K562 (cell line): ENCODE results near the gene CLCN2. TPM values are rescaled to one million over a fixed set of nuclear protein-coding genes. Genes with fewer than 3 reads are reported as not detected.

ENCODE experiments used
- ARID1B ChIP-seq: fragments of 450-650 bp; IDR thresholded peaks from 2 replicates; pipeline ENCODE4 v1.6.1; 2016; ENCODE audit warnings: antibody characterized with exemption, mild to moderate bottlenecking, inconsistent platforms
- CREM ChIP-seq: IDR thresholded peaks from 2 replicates; pipeline ENCODE4 v1.6.1; 2014; ENCODE audit warnings: antibody characterized with exemption, low read depth
- EHMT2 ChIP-seq: fragments of 450-650 bp; IDR thresholded peaks from 2 replicates; pipeline ENCODE4 v1.6.1; 2018; ENCODE audit warnings: antibody characterized with exemption
- NFE2 ChIP-seq: IDR thresholded peaks from 2 replicates; pipeline ENCODE4 v1.6.1; 2014; ENCODE audit warnings: antibody characterized with exemption, low read depth
- NFYB ChIP-seq: IDR thresholded peaks from 2 replicates; pipeline ENCODE4 v1.6.1; 2011; ENCODE audit warnings: mild to moderate bottlenecking, moderate library complexity; ENCODE audit not compliant: insufficient read length; ENCODE audit errors: extremely low read depth
- NR2C1 ChIP-seq, 2 experiments: fragments of 450-650 bp; IDR thresholded peaks; 2 replicates each; pipeline ENCODE4 v1.6.1; 2017; ENCODE audit warnings: mild to moderate bottlenecking in 2 of 2, antibody characterized with exemption in 1 of 2, inconsistent platforms in 1 of 2, missing compliant biosample characterization in 1 of 2, missing genetic modification characterization in 1 of 2
- NRF1 ChIP-seq, 2 experiments: fragments of 450-650 bp; IDR thresholded peaks in 1 of 2; conservative IDR thresholded peaks in 1 of 2; 2 replicates each; pipeline ENCODE4 v1.6.1; 2014; ENCODE audit warnings: mild to moderate bottlenecking in 2 of 2
- POLR2A ChIP-seq: fragments of 450-650 bp; conservative IDR thresholded peaks from 2 replicates; pipeline ENCODE4 v1.6.1; 2016
- POLR2G ChIP-seq: fragments of 200-400 bp; formaldehyde crosslinking; IDR thresholded peaks from 2 replicates; pipeline ENCODE4 v1.6.1; 2017; ENCODE audit warnings: low read depth, mild to moderate bottlenecking, antibody characterized with exemption, low read length, moderate library complexity
- TAF7 ChIP-seq: fragments of 450-650 bp; IDR thresholded peaks from 2 replicates; pipeline ENCODE4 v1.6.1; 2016; ENCODE audit warnings: missing genetic modification characterization, missing compliant biosample characterization
- ZNF583 ChIP-seq: fragments of 250-450 bp; sonication (Bioruptor Pico); IDR thresholded peaks from 2 replicates; pipeline ENCODE4 v1.4.0; 2020
- polyA plus RNA-seq, 8 experiments: library from polyadenylated mRNA; depleted of rRNA in 4 of 8; stranded (reverse) in 5 of 8; unstranded in 3 of 8; fragments of >200 nt; fragmentation: Nextera tagmentation in 2 of 8; fragmentation: Illumina TruSeq in 1 of 8; extraction: Ambion mirVana in 2 of 8; extraction: Trizol in 1 of 8; gene quantifications; 2 replicates each; pipeline versions ENCODE4 v1.2.1 to v1.2.3, GENCODE V29; 2011 to 2014; ENCODE audit warnings: inconsistent platforms in 1 of 8, missing spikeins in 1 of 8
- total RNA-seq, 7 experiments: library from RNA; depleted of rRNA in 6 of 7; stranded (reverse); fragments of >200 nt in 6 of 7; fragmentation: Illumina TruSeq in 2 of 7; extraction: Trizol in 2 of 7; gene quantifications; 2 replicates each; pipeline versions ENCODE4 v1.2.1 to v1.2.3, GENCODE V29; 2011 to 2021; ENCODE audit warnings: low replicate concordance in 1 of 7
- TF ChIP-seq, protein P1 (sequence below): fragments of 450-650 bp; IDR thresholded peaks from 2 replicates; pipeline ENCODE4 v1.6.1; 2017; ENCODE audit warnings: antibody characterized with exemption, mild to moderate bottlenecking
- TF ChIP-seq, protein P2 (sequence below), 2 experiments: fragments of 250-450 bp in 1 of 2; fragments of 450-650 bp in 1 of 2; sonication (Bioruptor Pico) in 1 of 2; IDR thresholded peaks; 2 replicates each; pipeline versions ENCODE4 v1.6.1 to v1.8.0; 2016 to 2021; ENCODE audit warnings: mild to moderate bottlenecking in 2 of 2, moderate library complexity in 2 of 2, missing compliant biosample characterization in 1 of 2, missing genetic modification characterization in 1 of 2
- TF ChIP-seq, protein P3 (sequence below): fragments of 450-650 bp; formaldehyde crosslinking; IDR thresholded peaks from 2 replicates; pipeline ENCODE4 v1.4.0; 2022; ENCODE audit warnings: missing genetic modification characterization

CLCN2 gene
- total and polyA plus RNA-seq, 9 of the 15 experiments (the other 6 are each of a cell fraction or from before 2014, with no cell fraction given) = 0.10 to 14.0 (median 6.9) TPM

- TF ChIP-seq, protein P1, sequence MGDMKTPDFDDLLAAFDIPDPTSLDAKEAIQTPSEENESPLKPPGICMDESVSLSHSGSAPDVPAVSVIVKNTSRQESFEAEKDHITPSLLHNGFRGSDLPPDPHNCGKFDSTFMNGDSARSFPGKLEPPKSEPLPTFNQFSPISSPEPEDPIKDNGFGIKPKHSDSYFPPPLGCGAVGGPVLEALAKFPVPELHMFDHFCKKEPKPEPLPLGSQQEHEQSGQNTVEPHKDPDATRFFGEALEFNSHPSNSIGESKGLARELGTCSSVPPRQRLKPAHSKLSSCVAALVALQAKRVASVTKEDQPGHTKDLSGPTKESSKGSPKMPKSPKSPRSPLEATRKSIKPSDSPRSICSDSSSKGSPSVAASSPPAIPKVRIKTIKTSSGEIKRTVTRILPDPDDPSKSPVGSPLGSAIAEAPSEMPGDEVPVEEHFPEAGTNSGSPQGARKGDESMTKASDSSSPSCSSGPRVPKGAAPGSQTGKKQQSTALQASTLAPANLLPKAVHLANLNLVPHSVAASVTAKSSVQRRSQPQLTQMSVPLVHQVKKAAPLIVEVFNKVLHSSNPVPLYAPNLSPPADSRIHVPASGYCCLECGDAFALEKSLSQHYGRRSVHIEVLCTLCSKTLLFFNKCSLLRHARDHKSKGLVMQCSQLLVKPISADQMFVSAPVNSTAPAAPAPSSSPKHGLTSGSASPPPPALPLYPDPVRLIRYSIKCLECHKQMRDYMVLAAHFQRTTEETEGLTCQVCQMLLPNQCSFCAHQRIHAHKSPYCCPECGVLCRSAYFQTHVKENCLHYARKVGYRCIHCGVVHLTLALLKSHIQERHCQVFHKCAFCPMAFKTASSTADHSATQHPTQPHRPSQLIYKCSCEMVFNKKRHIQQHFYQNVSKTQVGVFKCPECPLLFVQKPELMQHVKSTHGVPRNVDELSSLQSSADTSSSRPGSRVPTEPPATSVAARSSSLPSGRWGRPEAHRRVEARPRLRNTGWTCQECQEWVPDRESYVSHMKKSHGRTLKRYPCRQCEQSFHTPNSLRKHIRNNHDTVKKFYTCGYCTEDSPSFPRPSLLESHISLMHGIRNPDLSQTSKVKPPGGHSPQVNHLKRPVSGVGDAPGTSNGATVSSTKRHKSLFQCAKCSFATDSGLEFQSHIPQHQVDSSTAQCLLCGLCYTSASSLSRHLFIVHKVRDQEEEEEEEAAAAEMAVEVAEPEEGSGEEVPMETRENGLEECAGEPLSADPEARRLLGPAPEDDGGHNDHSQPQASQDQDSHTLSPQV = peak; percentile 60
- TF ChIP-seq NFE2 (no peak), ARID1B (0 out of 2 replicates have a peak, but pooled peaks have one; percentile 9), NR2C1 (IDR thresholded peaks at IDR 0.05) (no peak), NR2C1 (tag; IDR thresholded peaks at IDR 0.05) (no peak), CREM (peak; percentile 48; the same call in 1 of the 2 replicates), ZNF583 (no peak), POLR2G (peak; percentile 43), POLR2A (peak; percentile 49; the same call in 1 of the 2 replicates), NFYB (peak; percentile 27), NRF1 (conservative IDR thresholded peaks at IDR 0.05 in 1 of 2, IDR thresholded peaks at IDR 0.05 in 1 of 2) (peak in 1 of 2 experiments; percentile 28; a peak in 2 of 4 replicates), TAF7 (0 out of 2 replicates have a peak, but pooled peaks have one; percentile 21), EHMT2 (peak; percentile 43; the same call in 1 of the 2 replicates)
- TF ChIP-seq, protein P2, sequence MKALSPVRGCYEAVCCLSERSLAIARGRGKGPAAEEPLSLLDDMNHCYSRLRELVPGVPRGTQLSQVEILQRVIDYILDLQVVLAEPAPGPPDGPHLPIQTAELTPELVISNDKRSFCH (CRISPR knock-in tag; IDR thresholded peaks at IDR 0.05) = no peak
- TF ChIP-seq, protein P2 (tag; IDR thresholded peaks at IDR 0.05) = peak; percentile 53; the same call in 1 of the 2 replicates
- TF ChIP-seq, protein P3, sequence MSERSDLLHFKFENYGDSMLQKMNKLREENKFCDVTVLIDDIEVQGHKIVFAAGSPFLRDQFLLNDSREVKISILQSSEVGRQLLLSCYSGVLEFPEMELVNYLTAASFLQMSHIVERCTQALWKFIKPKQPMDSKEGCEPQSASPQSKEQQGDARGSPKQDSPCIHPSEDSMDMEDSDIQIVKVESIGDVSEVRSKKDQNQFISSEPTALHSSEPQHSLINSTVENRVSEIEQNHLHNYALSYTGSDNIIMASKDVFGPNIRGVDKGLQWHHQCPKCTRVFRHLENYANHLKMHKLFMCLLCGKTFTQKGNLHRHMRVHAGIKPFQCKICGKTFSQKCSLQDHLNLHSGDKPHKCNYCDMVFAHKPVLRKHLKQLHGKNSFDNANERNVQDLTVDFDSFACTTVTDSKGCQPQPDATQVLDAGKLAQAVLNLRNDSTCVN (CRISPR knock-in tag) = 0 out of 2 replicates have a peak, but pooled peaks have one; percentile 7
These were observed 16.6 kb upstream of the CLCN2 start, which contains the start of gene THPO (continued) for GRCh38 chr3:184377882-184378445.
